ENCODE results near the gene IL4I1. TPM values are rescaled to one million over a fixed set of nuclear protein-coding genes. Genes with fewer than 3 reads are reported as not detected.

Gene IL4I1
- total RNA-seq, 1 experiment from 2014 or later = 0.61 TPM

DNA sequence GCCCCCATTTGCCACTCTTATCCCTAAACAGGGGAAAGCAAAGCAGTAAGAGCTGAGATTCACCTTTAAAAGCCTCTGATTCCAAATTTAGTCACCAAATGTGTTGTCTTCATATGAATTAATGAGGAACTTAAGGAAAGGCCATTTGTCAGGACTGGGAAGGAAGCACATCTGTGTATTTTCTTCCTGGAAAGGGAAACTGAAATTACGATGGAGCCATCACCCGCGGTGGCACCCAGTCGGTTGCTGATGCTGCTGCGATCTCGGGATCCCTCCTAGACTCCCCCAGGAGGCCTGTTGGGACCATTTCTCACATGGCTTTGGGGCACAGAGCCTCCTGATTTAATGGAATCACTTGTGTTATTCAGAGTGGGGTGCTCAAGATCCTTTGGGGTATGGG, 7.4 kb upstream of the IL4I1 start:
- Histone ChIP-seq H3K27ac (ENCODE audit: insufficient read length, low read depth, low read length) (no peak overlapping the region), H3K79me2 (ENCODE audit: insufficient read depth, low read length) (no peaks in the 10 kb centered on the region), H2AK5ac (ENCODE audit: insufficient read length, low read length) (no peak overlapping the region), H2BK12ac (ENCODE audit: insufficient read length, low read depth, low read length) (no peak overlapping the region), H3K23ac (ENCODE audit: insufficient read length, low read depth, low read length) (no peak overlapping the region), H4K8ac (replicated peaks; ENCODE audit: insufficient read length, low read depth, low read length) (no peak overlapping the region), H3K23me2 (ENCODE audit: insufficient read length, low read depth, low read length, poor library complexity, severe bottlenecking) (no peaks in the 10 kb centered on the region), H3K9ac (ENCODE audit: extremely low read depth, insufficient read length, low read length) (no peak overlapping the region), H2BK15ac (ENCODE audit: low read depth, low read length) (no peak overlapping the region), H3K4ac (ENCODE audit: low read depth, low read length) (no peak overlapping the region), H3K79me1 (ENCODE audit: insufficient read depth, low read depth, low read length, poor library complexity, severe bottlenecking) (no peaks in the 10 kb centered on the region), H3K4me2 (ENCODE audit: insufficient read depth, insufficient read length, low read length) (no peak overlapping the region), H2AFZ (ENCODE audit: low read length) (no peak overlapping the region), H3K18ac (ENCODE audit: insufficient read length, low read depth, low read length) (no peak overlapping the region), H3T11ph (ENCODE audit: low read length) (no peak overlapping the region), H2BK120ac (ENCODE audit: low read depth, low read length, poor library complexity, severe bottlenecking) (no peak overlapping the region), H3K27me3 (ENCODE audit: insufficient read depth, low read length) (no peaks in the 10 kb centered on the region), H4K5ac (ENCODE audit: insufficient read length, low read depth, low read length) (no peak overlapping the region), H3K9me3 (ENCODE audit: control insufficient read depth, low read depth, low read length) (no peaks in the 10 kb centered on the region), H4K91ac (ENCODE audit: insufficient read length, low read depth, low read length) (no peak overlapping the region), H3K4me1 (ENCODE audit: insufficient read depth, low read length) (no peaks in the 10 kb centered on the region; the same call in 1 of the 2 replicates), H2BK5ac (ENCODE audit: insufficient read length, low read length) (no peak overlapping the region), H4K20me1 (ENCODE audit: control insufficient read depth, insufficient read depth, insufficient read length) (no peaks in the 10 kb centered on the region), H2BK20ac (ENCODE audit: low read depth, low read length, poor library complexity, severe bottlenecking) (no peak overlapping the region), H3K56ac (ENCODE audit: insufficient read length, low read depth, low read length) (no peak overlapping the region), H3K14ac (ENCODE audit: insufficient read depth, low read length) (no peak overlapping the region)
- TF ChIP-seq, protein P1, sequence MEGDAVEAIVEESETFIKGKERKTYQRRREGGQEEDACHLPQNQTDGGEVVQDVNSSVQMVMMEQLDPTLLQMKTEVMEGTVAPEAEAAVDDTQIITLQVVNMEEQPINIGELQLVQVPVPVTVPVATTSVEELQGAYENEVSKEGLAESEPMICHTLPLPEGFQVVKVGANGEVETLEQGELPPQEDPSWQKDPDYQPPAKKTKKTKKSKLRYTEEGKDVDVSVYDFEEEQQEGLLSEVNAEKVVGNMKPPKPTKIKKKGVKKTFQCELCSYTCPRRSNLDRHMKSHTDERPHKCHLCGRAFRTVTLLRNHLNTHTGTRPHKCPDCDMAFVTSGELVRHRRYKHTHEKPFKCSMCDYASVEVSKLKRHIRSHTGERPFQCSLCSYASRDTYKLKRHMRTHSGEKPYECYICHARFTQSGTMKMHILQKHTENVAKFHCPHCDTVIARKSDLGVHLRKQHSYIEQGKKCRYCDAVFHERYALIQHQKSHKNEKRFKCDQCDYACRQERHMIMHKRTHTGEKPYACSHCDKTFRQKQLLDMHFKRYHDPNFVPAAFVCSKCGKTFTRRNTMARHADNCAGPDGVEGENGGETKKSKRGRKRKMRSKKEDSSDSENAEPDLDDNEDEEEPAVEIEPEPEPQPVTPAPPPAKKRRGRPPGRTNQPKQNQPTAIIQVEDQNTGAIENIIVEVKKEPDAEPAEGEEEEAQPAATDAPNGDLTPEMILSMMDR (conservative IDR thresholded peaks at IDR 0.05) = no peak
- Mint-ChIP-seq H3K27ac (no peak overlapping the region), H3K4me1 (peaks cover 17 to 25% of the 10 kb centered on the region in 2 experiments), H3K27me3 (ENCODE audit: low read depth) (peaks cover 5% of the 10 kb centered on the region; the same call in 1 of the 2 replicates), H3K9me3 (no peaks in the 10 kb centered on the region), H3K4me3 (no peak overlapping the region), H3K36me3 (ENCODE audit: insufficient read depth in 1 of 3, low read depth in 3 of 3) (peaks cover 21 to 36% (median 29%) of the 10 kb centered on the region in 3 experiments; a peak in 6 of 7 replicates)
- WGBS (ENCODE audit: extremely low coverage, insufficient read length, low lambda C conversion rate) = no CpG with 5 or more reads among the region's 6 CpGs
- DNase-seq = no peak

All from H9 (cell line).